NT2/D1 (cell line): ENCODE measurements around the gene KRTAP4-3.
"Not testable (repeated sequence)": the region's sequence is repeated elsewhere in the genome, so short reads cannot be mapped to it uniquely, and the experiment has no call there.

Experiments used
- DNase-seq: peaks from one replicate; pipeline ENCODE4 v3.0.0-alpha.2; 2011; ENCODE audit warnings: low read depth, low spot score
- H3K27me3 ChIP-seq: 2 replicates; pipeline ENCODE4 v1.6.0; 2011; ENCODE audit warnings: mild to moderate bottlenecking; ENCODE audit not compliant: insufficient read length, insufficient read depth
- H3K36me3 ChIP-seq: 2 replicates; pipeline ENCODE4 v1.6.1; 2011; ENCODE audit warnings: mild to moderate bottlenecking, low read length, mixed read lengths; ENCODE audit not compliant: insufficient read depth, insufficient read length
- H3K4me1 ChIP-seq: 2 replicates; pipeline ENCODE4 v1.5.1; 2011; ENCODE audit not compliant: insufficient read depth, insufficient read length
- H3K4me3 ChIP-seq: 2 replicates; pipeline ENCODE4 v1.5.1; 2011; ENCODE audit warnings: low read depth; ENCODE audit not compliant: insufficient read length
- H3K9ac ChIP-seq: 2 replicates; pipeline ENCODE4 v1.6.0; 2011; ENCODE audit warnings: low read depth; ENCODE audit not compliant: insufficient read length
- H3K9me3 ChIP-seq: 2 replicates; pipeline ENCODE4 v1.5.1; 2011; ENCODE audit warnings: mild to moderate bottlenecking, low read length; ENCODE audit not compliant: insufficient read depth
- SUZ12 ChIP-seq: IDR thresholded peaks from 2 replicates; pipeline ENCODE4 v1.6.1; 2011; ENCODE audit not compliant: insufficient read length, insufficient read depth; ENCODE audit errors: extremely low read depth
- YY1 ChIP-seq: IDR thresholded peaks from 2 replicates; pipeline ENCODE4 v1.6.1; 2011; ENCODE audit not compliant: insufficient read length, insufficient read depth
- ZNF274 ChIP-seq: IDR thresholded peaks from 2 replicates; pipeline ENCODE4 v1.6.1; 2011; ENCODE audit warnings: mild to moderate bottlenecking, low read depth, low read length

KRTAP4-3 gene

GRCh38 chr17:41133880-41134735 is 33.9 kb downstream of the KRTAP4-3 start:
- no peaks in the 10 kb centered on the region for H3K4me1 ChIP-seq
- H3K9me3 ChIP-seq, result no peaks in the 10 kb centered on the region
- no peaks in the 10 kb centered on the region for H3K36me3 ChIP-seq
- no peak for DNase-seq
- TF ChIP-seq YY1 (no peak), ZNF274 (no peak), SUZ12 (no peak)
- no peaks in the 10 kb centered on the region for H3K27me3 ChIP-seq
- H3K9ac ChIP-seq, result no peak overlapping the region
- no peak overlapping the region for H3K4me3 ChIP-seq

GRCh38 chr17:41131979-41132378 is 36.0 kb downstream of the KRTAP4-3 start:
- Histone ChIP-seq H3K9ac (no peak overlapping the region), H3K36me3 (no peaks in the 10 kb centered on the region), H3K27me3 (no peaks in the 10 kb centered on the region), H3K4me1 (no peaks in the 10 kb centered on the region), H3K9me3 (no peaks in the 10 kb centered on the region), H3K4me3 (no peak overlapping the region)
- TF ChIP-seq ZNF274 (no peak), YY1 (no peak), SUZ12 (no peak)
- no peak for DNase-seq

- Histone ChIP-seq H3K9me3 (no peaks in the 10 kb centered on the region), H3K4me1 (no peaks in the 10 kb centered on the region), H3K4me3 (no peak overlapping the region), H3K36me3 (no peaks in the 10 kb centered on the region), H3K27me3 (no peaks in the 10 kb centered on the region), H3K9ac (no peak overlapping the region)
- no peak for DNase-seq
- TF ChIP-seq SUZ12, result no peak
- no peak for TF ChIP-seq ZNF274
- no peak for TF ChIP-seq YY1
Observed at GRCh38 chr17:41127371-41127770, 40.6 kb downstream of the KRTAP4-3 start.

- no peak overlapping the region for H3K4me3 ChIP-seq
Observed at GRCh38 chr17:41126412-41126811, 41.6 kb downstream of the KRTAP4-3 start.

GRCh38 chr17:41125064-41125463 is 43.0 kb downstream of the KRTAP4-3 start:
- Histone ChIP-seq H3K9ac (no peak overlapping the region), H3K4me1 (no peaks in the 10 kb centered on the region), H3K4me3 (no peak overlapping the region), H3K9me3 (no peaks in the 10 kb centered on the region), H3K36me3 (no peaks in the 10 kb centered on the region), H3K27me3 (no peaks in the 10 kb centered on the region)
- TF ChIP-seq YY1 (no peak), ZNF274 (no peak), SUZ12 (no peak)
- DNase-seq, result no peak

More at GRCh38 chr17:41126412-41126811, 41.6 kb downstream of the KRTAP4-3 start:
- no peaks in the 10 kb centered on the region for H3K27me3 ChIP-seq
- no peak overlapping the region for H3K9ac ChIP-seq
- DNase-seq, result no peak
- H3K36me3 ChIP-seq, result no peaks in the 10 kb centered on the region
- no peak for TF ChIP-seq ZNF274
- TF ChIP-seq SUZ12, result no peak
- TF ChIP-seq YY1, result no peak
- no peaks in the 10 kb centered on the region for H3K9me3 ChIP-seq
- no peaks in the 10 kb centered on the region for H3K4me1 ChIP-seq

- not testable (repeated sequence) for H3K9me3 ChIP-seq, H3K27me3 ChIP-seq, H3K4me1 ChIP-seq, DNase-seq, H3K4me3 ChIP-seq, H3K36me3 ChIP-seq, H3K9ac ChIP-seq
Observed at GRCh38 chr17:41123991-41124371, 44.0 kb downstream of the KRTAP4-3 start, which contains the start of gene KRTAP4-12. TSS of gene KRTAP4-12 (minus strand) at chr17:41124182. CDS start at chr17:41124122, 60 bp downstream.

GRCh38 chr17:41123292-41123990 is 44.6 kb downstream of the KRTAP4-3 start:
- not testable (repeated sequence) for H3K9me3 ChIP-seq, H3K27me3 ChIP-seq, H3K9ac ChIP-seq, H3K4me1 ChIP-seq, DNase-seq, H3K36me3 ChIP-seq, H3K4me3 ChIP-seq
